Stimulated activated CD4-positive, alpha-beta T cell treated with anti-CD3 and anti-CD28 coated beads, Interleukin-1b, Interleukin-23, amount 100 ng/mL, for 24 hours (primary cell): ENCODE results near the gene MAP10.
A peak's percentile ranks its signal among the peaks of the same experiment; 100 is the strongest.
"Not testable (repeated sequence)": the region's sequence is repeated elsewhere in the genome, so short reads cannot be mapped to it uniquely, and the experiment has no call there.

ENCODE experiments used
- DNase-seq, 4 experiments: peaks; one replicate each; pipeline ENCODE4 v3.0.0-alpha.2; 2020; ENCODE audit warnings: low read depth in 4 of 4, low spot score in 1 of 4

The MAP10 gene, protein sequence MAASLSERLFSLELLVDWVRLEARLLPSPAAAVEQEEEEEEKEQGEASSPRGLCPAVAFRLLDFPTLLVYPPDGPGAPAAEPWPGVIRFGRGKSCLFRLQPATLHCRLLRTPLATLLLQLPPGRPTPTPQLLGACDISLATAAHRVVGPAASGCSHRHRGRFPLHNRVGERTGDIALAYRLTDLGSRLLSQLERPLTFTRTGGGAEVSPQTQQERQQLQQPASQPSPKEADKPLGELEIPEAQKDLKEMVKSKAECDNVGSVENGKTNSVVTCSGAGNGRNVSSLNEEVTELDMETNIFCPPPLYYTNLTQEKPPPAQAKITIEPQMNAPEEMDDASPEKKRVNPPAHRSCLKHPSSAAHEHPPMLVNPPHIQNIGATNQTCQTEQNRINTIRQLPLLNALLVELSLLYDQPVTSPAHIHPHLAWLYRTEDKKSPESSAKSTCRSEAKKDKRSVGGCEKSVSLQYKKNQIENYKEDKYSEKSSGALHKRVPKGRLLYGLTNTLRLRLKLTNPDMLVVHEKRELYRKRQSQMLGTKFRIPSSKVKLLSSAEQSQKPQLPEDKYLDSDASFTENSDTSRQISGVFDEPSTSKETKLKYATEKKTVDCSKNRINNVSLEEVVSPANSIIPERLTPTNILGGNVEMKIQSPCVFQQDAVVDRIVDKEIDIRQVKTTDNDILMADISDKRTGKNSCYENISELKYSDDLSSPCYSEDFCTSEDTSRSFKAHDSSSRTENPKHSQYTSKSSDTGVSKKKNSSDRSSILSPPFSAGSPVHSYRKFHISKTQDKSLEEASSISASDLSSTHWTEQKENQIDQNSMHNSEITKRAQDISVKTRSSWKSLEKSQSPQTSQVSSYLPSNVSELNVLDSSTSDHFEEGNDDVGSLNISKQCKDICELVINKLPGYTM

DNA sequence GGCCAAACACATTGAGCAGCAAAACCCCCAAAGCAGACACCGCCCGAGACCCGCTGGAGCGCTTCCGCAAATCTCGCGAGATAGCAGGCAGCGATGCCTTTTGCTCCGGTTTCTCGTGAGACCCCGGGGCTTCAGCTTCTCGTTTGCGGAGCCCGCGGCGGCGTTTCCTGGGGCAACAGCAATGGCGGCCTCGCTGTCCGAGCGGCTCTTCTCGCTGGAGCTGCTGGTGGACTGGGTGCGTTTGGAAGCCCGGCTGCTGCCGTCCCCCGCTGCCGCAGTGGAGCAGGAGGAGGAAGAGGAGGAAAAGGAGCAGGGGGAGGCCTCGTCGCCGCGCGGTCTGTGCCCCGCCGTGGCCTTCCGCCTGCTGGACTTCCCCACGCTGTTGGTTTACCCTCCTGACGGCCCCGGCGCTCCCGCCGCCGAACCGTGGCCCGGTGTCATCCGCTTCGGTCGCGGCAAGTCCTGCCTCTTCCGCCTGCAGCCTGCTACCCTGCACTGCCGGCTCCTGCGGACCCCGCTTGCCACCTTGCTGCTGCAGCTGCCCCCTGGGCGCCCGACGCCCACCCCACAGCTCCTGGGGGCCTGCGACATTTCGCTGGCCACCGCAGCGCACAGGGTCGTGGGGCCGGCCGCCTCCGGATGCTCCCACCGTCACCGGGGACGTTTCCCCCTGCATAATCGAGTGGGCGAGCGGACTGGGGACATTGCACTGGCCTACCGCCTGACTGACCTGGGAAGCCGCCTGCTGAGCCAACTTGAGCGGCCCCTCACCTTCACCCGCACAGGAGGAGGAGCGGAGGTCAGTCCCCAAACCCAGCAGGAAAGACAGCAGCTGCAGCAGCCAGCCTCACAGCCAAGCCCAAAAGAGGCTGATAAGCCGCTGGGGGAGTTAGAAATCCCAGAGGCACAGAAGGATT is at the start of gene MAP10:
Gene MAP10, plus strand, starts transcription at position 148 of the 917 bp plus-strand sequence. Its CDS starts 34 bp downstream, at position 182.
- peak; percentile 38 to 66 (median 50) for DNase-seq

DNA sequence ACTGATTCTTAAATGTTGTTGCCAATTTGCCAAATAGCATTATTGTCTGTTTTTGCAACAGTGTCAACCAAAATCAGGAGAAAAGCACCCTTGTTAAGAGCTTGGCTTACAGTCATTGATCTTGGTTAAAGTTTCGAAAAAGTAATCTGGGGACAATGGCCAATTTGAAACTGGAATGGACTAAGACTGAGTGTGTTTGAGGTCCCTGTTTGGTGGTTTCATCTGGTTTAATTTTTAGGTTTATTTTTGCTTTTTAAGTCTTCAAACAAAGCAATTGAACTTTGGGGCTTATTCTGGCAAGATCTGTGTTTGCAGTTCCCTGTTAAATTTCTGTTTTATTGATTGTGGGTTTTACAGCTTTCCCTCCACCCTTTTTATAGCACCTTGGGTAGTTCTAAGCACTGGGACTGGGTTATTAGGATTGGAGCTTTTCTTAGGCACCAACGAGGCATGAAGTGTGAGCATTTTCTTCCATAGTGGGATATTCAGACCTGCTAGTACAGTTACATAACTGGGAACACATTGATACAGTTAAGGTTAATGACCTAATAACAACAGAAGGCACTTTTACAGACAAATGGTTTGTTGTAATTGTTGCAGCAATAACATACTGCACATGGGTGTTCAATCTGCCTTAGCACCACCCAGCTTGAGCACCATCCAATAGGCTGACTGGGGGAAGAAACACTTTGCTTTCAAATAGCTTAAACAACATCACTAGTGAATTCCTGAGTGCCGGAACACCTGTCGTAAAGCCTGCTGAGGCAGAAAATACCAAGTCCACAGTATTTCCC is 40.6 kb upstream of the MAP10 start:
- no peak for DNase-seq

DNA sequence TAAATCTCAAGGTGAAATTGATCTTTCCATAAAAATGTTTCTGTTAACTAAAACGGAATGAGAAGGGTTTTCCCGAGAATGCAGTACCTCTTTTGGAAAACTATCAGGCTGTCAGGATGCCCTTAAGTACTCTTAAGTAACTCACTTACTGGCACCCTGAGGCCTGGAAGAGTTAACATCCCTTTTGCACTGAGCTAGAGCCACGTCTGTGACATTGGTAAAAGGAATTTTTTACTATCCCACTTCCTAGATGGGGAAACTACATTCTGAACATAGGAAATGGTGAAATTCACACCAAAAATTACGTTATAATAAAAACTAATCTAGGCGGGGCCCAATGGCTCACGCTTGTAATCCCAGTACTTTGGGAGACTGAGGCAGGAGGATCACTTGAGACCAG is 39.7 kb upstream of the MAP10 start:
- DNase-seq, result no peak

DNA sequence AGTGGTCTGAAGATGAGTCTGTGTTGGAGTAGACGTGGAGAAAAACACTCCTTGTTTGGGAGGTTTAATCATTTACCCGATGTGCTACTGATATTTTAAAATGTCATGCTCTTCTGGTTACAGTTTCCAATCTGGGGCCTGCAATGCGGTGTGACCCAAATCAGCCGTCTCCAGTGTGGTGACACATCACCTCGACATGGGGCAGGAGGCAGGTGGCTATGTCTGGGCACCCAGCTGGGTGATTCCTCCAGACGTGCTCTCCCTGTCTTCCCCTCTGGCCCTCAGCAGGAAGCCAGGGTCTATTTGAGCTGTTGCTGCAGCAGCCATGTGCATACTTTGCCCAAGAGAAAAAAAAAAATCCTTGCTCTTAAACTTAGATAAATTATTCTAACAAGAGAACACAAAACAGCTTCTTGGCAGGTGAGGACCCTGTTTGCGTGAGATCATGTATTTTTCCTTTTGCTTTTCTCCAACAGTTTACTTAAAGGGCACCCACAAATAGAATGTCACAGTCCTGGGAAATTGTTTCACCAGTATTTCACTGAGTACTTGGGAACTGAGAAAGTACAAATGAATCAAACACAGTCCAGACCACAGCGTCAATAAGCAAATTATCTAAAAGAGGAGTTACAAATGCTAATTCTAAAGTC is 38.9 kb upstream of the MAP10 start:
- no peak for DNase-seq

DNA sequence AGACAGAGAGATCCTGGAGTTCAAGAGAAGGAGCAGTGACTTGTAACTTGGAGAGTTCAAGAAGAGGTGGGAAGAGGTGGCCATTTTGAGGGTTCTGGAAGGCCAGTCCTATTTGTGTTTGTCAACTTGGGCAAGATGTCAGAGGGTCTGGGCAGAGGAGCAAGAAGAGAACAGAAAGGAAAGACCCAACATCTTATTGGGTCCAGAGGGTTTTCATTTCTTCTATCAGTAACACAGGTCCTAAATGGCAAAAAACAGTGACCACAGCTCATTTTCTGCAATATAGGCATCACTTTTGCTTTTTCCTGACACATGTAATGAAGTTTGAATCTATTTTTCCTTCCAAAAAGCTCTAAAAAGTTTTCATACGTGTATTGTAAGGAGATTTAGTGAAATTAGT is 38.3 kb upstream of the MAP10 start:
- DNase-seq, result no peak

DNA sequence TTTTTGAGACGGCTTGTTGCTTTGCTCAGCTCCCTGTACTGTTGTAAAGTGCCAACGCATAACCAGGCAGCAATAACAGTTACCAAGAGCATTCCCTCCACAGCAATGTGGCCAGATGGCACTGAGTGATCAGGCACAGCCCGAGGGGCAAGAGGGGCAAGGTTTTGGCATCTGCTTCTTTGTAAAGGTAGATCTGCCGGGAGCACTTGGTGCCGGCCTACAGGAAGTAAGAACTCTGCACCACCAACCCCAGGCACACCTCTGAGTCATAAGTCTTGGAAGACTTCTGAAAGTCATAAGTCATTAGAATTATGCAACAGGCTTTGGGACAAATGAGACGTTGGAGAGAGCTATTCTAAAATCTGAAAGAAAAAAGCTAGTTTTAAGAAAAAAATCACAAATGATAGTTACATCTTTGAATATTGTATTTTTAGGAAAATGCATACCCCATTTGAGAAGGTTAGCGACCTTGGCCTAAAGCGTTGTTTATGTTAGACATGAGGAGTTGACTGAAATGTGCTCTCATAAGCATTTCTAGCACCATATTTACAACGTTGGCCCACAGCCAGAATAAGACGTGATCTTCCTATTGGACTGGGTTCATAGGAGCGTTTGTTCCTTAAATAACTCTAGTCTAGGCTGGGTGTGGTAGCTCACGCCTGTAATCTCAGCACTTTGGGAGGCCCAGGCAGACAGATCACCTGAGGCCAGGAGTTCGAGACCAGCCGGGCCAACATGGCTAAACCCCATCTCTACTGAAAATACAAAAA is 37.7 kb upstream of the MAP10 start:
- DNase-seq, result no peak

DNA sequence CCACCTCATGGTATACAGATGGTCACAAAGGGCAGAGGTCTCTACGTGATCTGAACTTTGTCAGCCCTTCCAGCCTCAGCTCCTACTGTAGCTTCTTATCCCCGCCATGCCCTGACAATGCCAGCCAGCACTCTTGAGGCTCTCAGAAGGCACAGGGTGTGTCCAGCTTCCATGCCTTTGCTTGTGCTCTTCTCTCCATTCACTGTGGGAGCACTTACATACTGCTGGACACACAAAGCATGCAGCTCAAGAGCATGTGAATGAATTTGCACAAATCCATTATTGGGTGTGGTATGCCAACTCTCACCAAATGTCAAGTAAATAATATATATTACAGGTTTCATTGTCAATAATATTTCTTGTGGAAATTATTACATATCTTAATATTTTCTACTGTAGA is 36.4 kb upstream of the MAP10 start:
- no peak for DNase-seq

DNA sequence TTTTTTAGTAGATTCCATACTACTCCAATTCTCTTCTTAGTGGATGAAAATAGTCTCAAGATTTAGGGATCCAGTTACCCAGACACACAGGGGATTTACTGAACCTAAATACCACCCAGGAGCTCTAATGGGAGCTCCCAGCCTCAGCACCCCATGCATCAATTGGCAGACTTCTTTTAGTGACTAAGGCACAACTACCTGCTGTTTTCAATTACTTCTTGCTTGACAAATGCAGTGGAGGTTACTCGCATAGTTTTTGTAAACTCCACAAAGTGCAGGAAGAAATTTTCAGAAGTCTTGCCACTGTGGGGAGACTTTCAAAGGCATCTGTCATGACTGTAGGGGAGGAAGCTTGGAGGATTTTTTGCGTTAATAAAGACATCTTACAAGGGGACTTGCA is 35.5 kb upstream of the MAP10 start:
- DNase-seq, result no peak

DNA sequence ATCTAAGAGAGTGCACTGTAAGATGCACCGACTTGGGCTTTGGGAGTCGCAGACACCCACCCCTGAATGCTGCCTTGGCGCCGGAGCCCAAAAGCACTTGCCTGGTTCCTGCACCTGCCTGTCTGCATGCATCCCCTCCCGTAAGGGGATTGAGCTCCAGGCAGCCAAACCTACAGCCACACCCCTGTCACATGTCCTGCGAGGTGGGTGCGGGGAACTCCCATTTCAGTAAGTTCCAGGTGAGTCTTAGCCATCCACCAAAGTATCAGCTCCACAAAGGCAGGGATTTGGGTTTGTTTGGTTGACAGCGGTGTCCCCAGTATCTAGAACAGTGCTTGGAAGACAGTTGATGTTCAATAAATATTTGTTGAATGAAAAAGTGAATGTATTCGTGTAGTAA is 31.5 kb upstream of the MAP10 start:
- no peak for DNase-seq

DNA sequence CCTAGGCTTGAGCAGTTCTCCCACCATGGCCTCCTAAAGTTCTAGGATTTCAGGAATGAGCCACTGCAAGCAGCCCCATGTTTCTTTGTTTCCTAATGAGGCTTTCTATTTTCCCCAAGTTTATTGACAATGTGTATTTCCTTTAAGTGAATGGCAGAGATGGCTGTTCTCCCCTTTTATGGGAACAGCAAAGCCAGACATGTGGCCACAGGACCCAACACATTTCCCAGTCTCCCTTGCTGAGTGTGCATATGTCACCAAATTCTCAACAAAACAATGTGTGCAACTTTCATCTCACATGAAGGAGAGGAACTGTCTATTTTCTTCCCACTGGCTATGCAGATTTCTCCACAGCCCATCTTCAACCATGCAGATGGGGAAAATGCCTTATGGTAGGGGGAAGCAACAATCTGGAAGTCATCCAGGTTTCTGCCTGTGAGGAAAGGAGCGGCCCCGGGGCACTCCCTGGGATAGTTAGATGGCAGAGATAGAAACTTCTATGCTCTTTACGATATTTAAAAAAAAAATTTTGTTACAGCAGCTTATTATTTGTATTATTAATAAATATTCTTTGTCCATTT is 28.6 kb upstream of the MAP10 start:
- DNase-seq, result no peak

DNA sequence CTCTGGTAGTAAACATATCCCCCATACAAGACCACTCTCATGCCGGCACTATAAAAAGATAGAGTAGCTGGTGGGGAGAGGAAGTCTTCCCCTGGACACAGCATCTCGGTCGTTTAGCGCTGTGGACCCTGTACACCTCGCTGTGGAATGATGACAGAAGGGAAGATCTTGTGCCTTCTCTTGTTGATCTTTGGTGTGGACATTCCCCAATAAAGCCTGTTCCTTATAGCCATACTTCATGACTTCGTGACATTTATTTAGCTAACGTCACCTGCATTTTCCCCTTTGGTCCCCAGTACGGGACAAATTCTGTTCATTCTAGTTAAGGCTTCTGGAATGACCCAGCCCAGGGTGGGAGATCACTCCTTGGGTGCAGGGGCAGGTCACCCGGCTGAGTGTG is 24.9 kb upstream of the MAP10 start:
- no peak for DNase-seq

DNA sequence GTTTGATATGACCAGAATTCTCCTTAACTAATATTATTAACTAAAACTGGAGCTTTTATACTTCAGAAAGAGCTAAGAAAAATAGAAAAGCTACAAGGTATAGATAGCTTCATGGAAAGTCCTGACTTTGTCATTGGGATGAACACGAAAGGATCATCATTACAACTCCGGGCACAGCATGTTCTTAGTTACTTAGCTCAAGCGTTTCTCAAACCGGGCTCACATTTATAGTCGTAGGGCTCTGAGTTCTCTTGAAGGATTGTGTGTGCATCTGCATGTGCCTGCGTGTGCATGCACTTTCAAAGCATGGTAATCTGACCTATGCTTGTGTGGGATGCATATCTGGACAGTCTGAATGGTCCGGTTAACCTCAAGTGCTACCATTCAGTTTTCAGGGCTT is 20.4 kb upstream of the MAP10 start:
- DNase-seq, result no peak

DNA sequence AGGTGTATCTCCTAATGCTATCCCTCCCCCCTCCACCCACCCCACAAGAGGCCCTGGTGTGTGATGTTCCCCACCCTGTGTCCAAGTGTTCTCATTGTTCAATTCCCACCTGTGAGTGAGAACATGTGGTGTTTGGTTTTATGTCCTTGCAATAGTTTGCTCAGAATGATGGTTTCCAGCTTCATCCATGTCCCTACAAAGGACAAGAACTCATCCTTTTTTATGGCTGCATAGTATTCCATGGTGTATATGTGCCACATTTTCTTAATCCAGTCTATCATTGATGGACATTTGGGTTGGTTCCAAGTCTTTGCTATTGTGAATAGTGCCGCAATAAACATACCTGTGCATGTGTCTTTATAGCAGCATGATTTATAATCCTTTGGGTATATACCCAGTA is 19.6 kb upstream of the MAP10 start:
- DNase-seq, result not testable (repeated sequence)

DNA sequence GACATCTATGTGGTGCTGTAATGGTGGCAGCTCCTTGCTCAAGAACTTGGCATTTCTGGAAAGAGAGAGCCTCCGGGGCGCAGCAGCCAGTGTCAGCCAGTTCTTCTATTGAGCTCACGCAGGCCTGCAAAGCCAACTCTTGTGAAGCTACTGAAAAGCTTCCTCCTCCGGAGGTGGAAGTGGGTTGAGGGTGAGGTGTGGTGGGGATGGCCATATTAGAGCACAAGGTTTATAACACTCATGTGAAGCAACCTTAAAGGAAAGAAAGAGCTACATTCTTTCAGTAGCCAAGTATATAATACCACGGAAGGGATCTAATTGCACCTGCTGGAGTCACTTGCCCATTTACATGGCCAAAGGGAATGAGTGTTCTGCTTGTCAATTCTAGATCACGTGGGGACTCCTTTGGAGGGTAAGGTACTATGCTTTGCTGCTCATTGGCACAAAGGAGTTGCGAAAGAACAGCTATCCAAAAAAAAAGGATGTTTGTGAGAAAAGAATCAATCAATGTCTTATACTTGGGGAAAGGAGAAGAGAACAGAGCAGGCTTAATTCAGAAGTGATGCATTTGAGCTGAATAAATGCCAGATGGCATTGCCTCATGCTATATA is 18.3 kb upstream of the MAP10 start:
- DNase-seq, result no peak

DNA sequence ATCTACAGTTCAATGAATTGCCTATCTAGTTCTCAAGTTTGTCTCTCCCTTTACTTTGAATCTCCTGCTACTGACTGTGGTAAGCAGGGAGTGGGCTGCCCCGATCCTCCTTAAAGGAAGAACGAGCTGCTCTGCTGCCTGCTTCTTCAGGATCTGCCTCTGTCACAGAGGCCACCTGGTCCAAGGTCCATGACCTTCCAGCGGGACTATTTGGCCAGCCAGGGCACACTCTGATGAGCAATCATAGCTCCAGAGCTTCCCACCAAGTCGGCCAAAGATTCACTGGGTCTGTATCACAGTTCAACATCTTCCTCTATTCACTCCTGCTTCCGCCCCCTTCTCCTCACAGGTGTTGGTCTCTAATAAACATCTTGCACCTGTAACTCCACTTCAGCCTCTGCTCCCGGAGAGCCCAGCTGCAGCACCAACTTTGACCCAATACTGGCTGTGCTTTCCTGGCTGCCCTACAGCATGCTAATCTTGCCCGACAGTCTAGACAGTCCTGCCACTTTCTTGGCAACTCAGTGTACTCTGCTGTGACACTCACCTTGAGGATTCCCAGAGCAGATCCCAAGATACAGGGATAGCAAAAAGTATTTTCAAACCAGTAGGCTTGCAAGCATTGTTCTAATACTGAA is 16.9 kb upstream of the MAP10 start:
- DNase-seq, result no peak

DNA sequence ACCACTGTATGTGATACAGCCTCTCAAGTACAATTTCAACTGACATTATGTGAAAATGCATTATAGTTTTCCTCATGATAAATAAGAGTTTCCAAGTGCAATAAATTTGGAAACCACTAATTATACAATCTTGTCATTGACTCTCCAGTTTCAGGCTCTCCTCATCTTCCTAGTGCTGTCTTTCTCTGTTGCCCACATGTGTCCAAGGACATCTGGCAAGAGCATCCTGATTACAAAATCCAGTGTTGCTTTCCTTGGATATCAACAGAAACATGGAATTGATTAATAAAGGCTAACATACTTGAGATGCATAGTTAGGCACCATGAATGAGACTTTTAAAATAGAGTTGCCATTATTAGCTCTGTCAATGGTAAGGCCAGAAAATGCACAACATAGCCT is 15.6 kb upstream of the MAP10 start:
- DNase-seq, result no peak

DNA sequence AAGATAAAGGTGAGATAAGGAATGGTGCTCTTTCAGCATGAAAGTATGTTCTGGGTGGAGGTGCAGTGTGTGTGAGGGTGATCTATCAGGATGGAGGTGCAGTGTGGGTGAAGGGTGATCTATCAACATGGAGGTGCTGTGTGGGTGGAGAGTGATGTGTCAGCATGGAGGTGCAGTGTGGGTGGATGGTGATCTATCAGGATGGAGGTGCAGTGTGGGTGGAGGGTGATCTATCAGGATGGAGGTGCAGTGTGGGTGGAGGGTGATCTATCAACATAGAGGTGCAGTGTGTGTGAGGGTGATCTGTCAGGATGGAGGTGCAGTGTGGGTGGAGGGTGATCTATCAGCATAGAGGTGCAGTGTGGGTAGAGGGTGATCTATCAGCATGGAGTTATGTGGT is 12.3 kb upstream of the MAP10 start:
- DNase-seq, result no peak

DNA sequence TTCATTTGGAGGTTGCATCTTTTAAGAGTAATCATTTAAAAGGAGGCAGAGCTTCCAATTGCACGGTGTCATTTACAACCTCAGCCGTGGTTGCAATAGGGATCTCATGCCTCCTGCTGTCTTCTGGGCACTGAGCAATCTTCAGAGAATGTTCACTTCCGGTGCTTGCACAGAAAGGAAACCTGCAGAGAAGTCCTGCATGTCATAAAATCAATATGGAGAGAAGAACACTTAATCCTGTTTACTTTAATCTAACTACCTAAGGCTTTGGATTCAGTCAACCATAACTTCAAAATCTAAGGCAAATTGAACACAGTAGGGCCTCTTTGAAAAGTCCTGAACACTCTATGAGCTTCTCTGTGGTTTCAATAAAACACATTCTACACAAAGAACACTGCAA is 11.3 kb upstream of the MAP10 start:
- no peak for DNase-seq
